Dermis microvascular lymphatic vessel endothelial cell (primary cell): ENCODE data around the gene SH3GL3. TPM values are rescaled to one million over a fixed set of nuclear protein-coding genes. Genes with fewer than 3 reads are reported as not detected.

ENCODE experiments used
- DNase-seq, 2 donors: peaks; one replicate each; pipeline versions ENCODE4 v3.0.0 to v3.0.0-alpha.2; 2010; ENCODE audit warnings: low read depth in 2 of 2
- total RNA-seq: library from RNA; depleted of rRNA; stranded (reverse); fragments of >200 nt; gene quantifications from 2 replicates; pipeline ENCODE4 v1.2.1, GENCODE V29; 2014

SH3GL3 gene, protein sequence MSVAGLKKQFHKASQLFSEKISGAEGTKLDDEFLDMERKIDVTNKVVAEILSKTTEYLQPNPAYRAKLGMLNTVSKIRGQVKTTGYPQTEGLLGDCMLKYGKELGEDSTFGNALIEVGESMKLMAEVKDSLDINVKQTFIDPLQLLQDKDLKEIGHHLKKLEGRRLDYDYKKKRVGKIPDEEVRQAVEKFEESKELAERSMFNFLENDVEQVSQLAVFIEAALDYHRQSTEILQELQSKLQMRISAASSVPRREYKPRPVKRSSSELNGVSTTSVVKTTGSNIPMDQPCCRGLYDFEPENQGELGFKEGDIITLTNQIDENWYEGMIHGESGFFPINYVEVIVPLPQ
- under 0.01 TPM in 1 of 2 replicates, not detected in the other for total RNA-seq

DNA sequence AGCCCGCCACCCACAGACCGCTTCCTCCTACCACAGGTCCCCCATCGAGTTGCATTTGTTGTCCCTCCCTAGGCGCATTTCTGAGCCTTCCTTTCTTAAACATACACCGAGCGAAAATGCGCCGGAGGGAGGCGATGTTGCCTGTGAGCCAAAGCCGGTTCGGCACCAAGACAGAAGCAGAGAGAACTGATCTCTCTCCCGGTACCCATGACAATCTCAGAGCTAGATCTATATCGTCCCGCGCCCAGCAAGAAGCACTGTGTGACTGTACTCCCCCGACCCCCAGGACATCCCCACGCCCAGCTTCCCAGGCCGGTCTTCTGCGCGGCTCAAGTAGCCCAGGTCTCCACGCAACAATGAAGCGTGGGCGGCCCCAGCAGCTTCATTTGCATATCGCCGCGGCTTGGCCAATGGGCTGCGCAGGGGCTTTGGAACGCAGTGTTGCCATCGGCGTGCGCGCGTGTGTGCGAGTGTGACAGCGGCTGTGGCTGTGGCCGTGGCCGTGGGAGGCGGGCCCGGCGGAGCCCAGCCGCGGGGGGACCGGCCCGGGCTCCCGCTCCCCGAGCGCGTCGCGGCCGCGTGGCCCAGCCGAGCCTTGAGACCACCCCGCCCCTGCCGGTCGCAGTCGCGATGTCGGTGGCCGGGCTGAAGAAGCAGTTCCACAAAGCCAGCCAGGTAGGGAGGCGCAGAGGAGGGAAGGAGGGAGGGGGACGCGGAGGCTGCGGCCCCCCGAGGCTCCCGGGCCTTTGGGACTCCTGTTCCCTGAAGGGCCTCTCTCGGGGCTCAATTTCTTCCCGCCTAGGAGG lies at the start of gene SH3GL3:
Gene SH3GL3 (plus strand): TSS at position 438 of the 806 bp plus-strand sequence. CDS start 193 bp downstream, at position 631.
- peak; percentile 55 to 89 for DNase-seq

GRCh38 chr15:83398626-83399025 lies 48.5 kb upstream of the SH3GL3 start:
- DNase-seq = no peak

DNA sequence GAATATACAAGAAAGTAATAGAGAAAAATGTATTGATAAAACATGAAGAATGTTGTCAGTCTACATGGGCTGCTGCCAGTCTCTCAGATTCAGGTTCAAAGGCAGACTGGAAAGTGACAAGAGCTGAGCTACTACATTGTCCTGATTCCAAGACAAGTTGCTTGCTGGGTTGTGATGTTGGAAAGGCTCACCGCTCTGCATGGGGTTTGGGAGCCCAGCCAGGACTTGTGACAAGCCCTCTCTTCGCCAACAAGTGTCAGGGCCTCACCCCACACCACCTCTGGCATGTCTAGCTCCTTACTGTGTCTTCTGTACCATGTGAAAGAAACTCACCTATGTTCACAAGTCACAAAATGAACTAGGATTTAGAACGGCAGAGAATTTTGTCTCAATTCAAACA lies 43.0 kb upstream of the SH3GL3 start:
- no peak for DNase-seq

DNA sequence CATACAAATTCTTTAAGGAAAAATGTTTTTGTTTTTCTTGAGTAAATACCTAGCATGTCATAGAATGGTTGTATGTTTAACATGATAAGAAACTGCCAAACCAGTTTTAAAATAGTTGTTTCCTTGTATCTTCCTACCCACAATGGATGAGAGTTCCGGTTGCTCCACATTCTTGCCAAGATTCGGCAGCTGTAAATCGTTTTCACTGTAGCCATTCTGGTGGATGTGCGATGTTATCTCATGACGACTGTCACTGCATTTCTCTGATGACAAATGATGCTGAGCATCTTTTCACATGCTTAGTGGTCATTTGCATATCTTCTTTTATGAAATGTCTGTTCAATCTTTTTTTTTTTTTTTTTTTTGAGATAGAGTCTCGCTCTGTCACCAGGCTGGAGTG lies 36.6 kb upstream of the SH3GL3 start:
- DNase-seq = no peak

GRCh38 chr15:83413054-83413719 lies 34.0 kb upstream of the SH3GL3 start:
- DNase-seq = no peak

DNA sequence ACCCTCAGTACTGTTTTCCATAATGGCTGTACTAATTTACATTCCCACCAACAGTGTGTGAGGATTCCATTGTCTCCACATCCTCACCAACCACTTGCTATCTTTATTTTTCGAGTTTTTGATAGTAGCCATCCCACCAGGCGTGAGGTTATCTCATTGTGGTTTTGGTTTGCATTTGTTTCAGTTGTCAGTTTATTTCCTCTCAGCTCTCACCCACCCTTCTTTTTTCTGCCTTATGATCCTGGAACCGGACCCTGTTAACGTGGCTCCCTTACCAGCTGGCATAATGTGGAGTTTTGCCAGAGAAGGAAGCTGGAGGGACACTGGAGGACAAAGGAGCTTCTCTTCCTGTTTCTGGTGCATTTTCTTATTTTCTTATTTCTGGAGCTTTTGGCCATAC lies 25.1 kb upstream of the SH3GL3 start:
- no peak for DNase-seq

DNA sequence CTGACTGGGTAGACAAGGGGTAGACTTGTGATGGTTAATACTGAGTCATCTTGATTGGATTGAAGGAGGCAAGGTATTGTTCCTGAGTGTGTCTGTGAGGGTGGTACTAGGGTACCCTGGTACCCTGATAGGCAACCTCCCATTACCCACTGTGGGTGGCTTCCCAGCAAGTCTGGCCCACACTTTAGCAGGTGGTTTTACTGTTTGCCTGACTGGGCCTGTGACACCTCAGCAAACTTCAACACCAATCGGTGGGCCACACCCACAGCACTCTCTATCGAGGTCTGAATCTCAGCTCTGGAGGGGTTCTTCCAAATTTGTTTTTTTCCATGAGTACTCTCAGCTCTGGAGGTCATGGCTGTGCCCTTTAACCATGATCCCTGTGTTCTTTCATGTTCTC lies 24.6 kb upstream of the SH3GL3 start:
- no peak for DNase-seq

GRCh38 chr15:83424101-83424500 lies 23.0 kb upstream of the SH3GL3 start:
- DNase-seq = no peak

GRCh38 chr15:83430441-83430840 lies 16.7 kb upstream of the SH3GL3 start:
- DNase-seq = no peak

DNA sequence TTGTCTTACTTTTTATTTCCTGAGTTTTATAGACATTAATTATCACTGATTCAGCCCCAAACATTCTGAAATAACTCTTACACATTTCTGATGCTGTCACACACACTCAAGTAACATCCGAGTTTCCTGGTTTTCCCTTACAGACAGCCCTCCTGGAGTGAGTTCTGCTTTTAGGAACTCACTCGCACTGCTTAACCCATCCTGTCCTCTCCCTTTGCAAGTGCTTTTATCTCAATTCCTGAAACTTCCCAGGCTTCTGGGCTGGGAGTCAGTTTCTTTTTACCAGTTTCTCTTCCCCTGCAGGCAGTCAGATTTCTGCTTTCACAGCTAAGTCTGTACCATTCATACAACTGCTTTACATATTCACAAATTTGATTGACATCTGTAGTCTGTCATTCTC lies 15.6 kb upstream of the SH3GL3 start:
- DNase-seq = no peak

DNA sequence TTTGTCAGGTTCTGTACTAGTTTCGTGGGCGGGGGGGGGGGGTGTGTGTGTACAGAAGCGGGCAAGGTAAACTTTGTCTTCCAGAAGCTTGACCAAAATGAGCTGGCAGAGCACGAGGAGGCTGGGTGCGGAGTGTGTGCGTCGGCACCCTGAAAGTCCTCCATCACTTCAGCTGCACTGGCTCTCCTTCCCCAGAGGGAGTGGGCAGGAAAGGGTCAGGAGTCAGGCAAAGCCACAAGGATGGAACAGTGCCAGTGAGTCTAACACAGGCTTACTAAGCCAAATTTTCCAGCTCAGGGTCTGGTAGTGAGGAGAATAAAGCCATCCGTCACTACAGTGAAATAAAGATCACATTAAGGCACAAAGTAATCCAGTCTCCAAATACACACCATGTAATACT lies 11.9 kb upstream of the SH3GL3 start:
- DNase-seq = no peak

DNA sequence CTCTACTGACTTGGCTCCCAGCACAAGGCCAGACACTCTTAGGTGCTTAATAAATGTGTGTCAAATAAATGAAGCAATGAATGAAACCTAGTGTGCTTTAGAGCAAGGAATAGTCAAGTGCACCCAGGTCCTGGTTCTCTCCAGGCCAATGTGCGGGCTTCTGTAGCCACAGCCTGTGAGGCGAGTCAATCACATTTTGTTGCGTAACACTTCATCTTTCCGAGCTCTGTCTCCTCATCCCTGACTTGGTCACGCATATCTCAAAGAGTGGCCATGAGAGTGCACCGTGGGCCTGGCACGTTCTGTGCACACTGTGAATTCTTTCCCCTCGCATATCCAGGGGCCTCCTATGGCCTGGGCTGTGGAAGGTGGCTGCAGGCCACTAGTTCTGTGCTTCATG lies 11.4 kb upstream of the SH3GL3 start:
- DNase-seq = no peak

DNA sequence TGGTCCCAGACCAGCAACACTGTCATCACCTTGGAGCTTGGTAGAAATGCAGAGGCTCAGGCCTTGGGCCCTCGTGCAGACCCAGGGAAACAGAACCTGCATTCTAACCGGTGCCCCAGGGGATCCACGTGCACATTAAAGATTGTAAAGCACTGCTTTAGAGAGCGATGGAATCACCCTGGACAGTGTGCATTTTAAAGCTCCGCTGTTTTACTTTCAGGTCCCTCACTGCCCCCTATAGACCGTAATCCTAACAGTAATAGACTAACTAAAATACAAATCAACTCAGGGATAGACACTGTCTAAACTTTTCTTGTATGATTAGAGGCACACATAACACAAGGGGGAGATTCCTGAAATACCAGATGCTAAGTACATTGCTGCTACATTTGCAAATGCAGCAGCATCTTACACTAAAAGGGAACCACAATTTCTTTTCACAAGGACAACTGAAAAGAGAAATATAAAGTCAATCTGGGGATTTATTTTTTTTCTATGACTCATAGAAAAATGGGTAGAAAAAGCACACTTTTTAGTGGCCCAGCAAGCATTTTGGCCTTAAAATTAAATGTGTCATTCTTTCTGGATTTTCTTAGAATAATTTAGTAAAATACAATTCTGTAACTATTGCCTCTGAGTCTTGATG lies 10.5 kb upstream of the SH3GL3 start:
- peak; percentile 21 to 56 for DNase-seq

DNA sequence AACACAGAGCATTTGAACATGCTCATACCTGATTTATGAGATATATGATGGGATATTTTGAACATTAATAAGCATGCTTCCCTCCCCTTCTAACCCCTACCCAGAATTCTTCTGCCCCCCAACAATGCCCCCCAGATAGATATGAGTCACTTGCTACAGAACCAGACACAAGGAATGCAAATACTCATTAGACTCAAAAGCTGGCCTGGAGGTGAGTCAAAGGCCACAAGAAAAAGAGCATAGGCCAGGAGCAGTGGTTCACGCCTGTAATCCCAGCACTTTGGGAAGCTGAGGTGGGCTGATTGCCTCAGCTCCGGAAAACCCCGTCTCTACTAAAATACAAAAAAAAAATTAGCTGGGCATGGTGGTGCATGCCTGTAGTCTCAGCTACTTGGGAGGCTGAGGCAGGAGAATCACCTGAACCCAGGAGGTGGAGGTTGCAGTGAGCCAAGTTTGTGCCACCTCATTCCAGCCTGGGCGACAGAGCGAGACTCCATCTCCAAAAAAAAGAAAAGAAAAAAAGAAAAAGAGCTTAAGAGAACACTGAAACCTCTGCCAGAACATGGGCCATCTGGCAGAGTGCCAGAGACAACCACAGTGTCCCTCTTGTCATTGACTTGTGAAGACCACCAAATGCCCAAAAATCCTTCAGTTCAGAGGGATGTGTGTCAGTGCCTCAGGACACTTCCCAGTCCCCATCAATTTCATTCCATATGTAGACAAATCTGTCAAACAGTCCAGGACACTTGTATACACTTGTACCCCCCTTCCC lies 3.9 kb upstream of the SH3GL3 start:
- no peak for DNase-seq

GRCh38 chr15:83444936-83445335 lies 2.2 kb upstream of the SH3GL3 start:
- no peak for DNase-seq

GRCh38 chr15:83445643-83446042 lies 1.5 kb upstream of the SH3GL3 start:
- no peak for DNase-seq

GRCh38 chr15:83446417-83446816 lies 724 bp upstream of the SH3GL3 start:
- no peak for DNase-seq

- DNase-seq = no peak
These were observed 2.1 kb downstream of the SH3GL3 start for GRCh38 chr15:83449250-83449671.

- DNase-seq = no peak
These were observed 2.9 kb downstream of the SH3GL3 start for GRCh38 chr15:83449937-83450506.

DNA sequence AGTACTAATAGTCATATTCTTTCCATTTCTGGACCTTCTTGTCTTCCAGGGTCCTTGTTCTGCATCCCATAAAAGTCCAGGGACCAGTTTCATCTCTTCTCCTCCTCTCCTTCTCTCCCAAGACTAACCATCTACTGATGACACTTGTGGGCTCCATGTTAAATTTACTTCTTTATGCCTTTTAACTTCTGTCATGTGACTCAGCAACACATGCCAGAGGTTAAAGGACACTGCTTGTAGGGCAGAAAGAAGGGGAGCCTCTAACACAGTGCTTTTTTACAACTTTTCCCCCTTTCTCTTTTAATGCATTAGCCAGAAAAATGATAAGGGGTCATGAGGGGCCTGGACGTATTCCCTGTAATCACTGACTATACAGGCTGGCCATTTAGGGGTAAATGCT lies 10.0 kb downstream of the SH3GL3 start:
- DNase-seq = no peak

- DNase-seq = no peak
These were observed 11.2 kb downstream of the SH3GL3 start for GRCh38 chr15:83458381-83458780.
